ENCODE results near the gene MTHFSD.

The MTHFSD gene

GRCh38 chr16:86497551-86498021, 57.4 kb downstream of the MTHFSD start:
- ChIA-PET CTCF (interaction anchor here (1.8 kb wide), 1 partner anchor 20 kb away, joined by 4 read pairs; no protein-coding TSS in a partner anchor), POLR2A (no interaction called here)
- no peak overlapping the region for H3K4me3 ChIP-seq (ENCODE audit: low read depth, low read length)

GRCh38 chr16:86496929-86497461, 58.0 kb downstream of the MTHFSD start:
- H3K4me3 ChIP-seq (ENCODE audit: low read depth, low read length): no peak overlapping the region
- DNase-seq (ENCODE audit: low read depth, low spot score): no peak
- ChIA-PET CTCF (interaction anchor here (0.7 to 1.8 kb wide), 2 partner anchors 20 to 21 kb away, joined by 3 to 4 read pairs; no protein-coding TSS in a partner anchor), POLR2A (no interaction called here)
- no peak for TF ChIP-seq CTCF (IDR thresholded peaks at IDR 0.05; ENCODE audit: insufficient read depth, low read length, missing control alignments)

More at GRCh38 chr16:86497551-86498021, 57.4 kb downstream of the MTHFSD start:
- TF ChIP-seq CTCF (IDR thresholded peaks at IDR 0.05; ENCODE audit: insufficient read depth, low read length, missing control alignments): no peak
- DNase-seq (ENCODE audit: low read depth, low spot score): no peak

GRCh38 chr16:86496262-86496928, 58.6 kb downstream of the MTHFSD start:
- POLR2A ChIA-PET: no interaction called here
- TF ChIP-seq CTCF (IDR thresholded peaks at IDR 0.05; ENCODE audit: insufficient read depth, low read length, missing control alignments): no peak
- CTCF ChIA-PET: interaction anchor here (0.7 kb wide), 1 partner anchor 21 kb away, joined by 3 read pairs; no protein-coding TSS in a partner anchor
- no peak overlapping the region for H3K4me3 ChIP-seq (ENCODE audit: low read depth, low read length)
- no peak for DNase-seq (ENCODE audit: low read depth, low spot score)

- no peak overlapping the region for H3K4me3 ChIP-seq (ENCODE audit: low read depth, low read length)
- ChIA-PET CTCF (no interaction called here), POLR2A (no interaction called here)
- TF ChIP-seq CTCF (IDR thresholded peaks at IDR 0.05; ENCODE audit: insufficient read depth, low read length, missing control alignments): no peak
- DNase-seq (ENCODE audit: low read depth, low spot score): no peak
These were observed 59.2 kb downstream of the MTHFSD start for GRCh38 chr16:86495756-86496261.

GRCh38 chr16:86495357-86495701, 59.7 kb downstream of the MTHFSD start:
- TF ChIP-seq CTCF (IDR thresholded peaks at IDR 0.05; ENCODE audit: insufficient read depth, low read length, missing control alignments): no peak
- DNase-seq (ENCODE audit: low read depth, low spot score): no peak
- H3K4me3 ChIP-seq (ENCODE audit: low read depth, low read length): no peak overlapping the region
- CTCF ChIA-PET: interaction anchor here (0.9 kb wide), 1 partner anchor 21 kb away, joined by 3 read pairs; no protein-coding TSS in a partner anchor
- POLR2A ChIA-PET: no interaction called here

- H3K4me3 ChIP-seq (ENCODE audit: low read depth, low read length): no peak overlapping the region
- DNase-seq (ENCODE audit: low read depth, low spot score): no peak
- no peak for TF ChIP-seq CTCF (IDR thresholded peaks at IDR 0.05; ENCODE audit: insufficient read depth, low read length, missing control alignments)
- POLR2A ChIA-PET: no interaction called here
- CTCF ChIA-PET: interaction anchor here (0.9 to 1.0 kb wide), 2 partner anchors 21 to 22 kb away, joined by 3 read pairs; no protein-coding TSS in a partner anchor
These were observed 60.3 kb downstream of the MTHFSD start for GRCh38 chr16:86494565-86495356.

All from AG04449 (cell line).